KOPT-K1 (cell line): ENCODE data around the gene MED12L.

Experiments
- H3K27ac ChIP-seq: fragments of 200-600 bp; sonication (generic); 2 replicates; pipeline ENCODE4 v1.5.1; 2016; ENCODE audit warnings: antibody characterized with exemption, mild to moderate bottlenecking, low read depth, low read length; ENCODE audit not compliant: poor library complexity, severe bottlenecking
- H3K36me3 ChIP-seq: fragments of 200-600 bp; sonication (generic); 2 replicates; pipeline ENCODE4 v1.5.1; 2017; ENCODE audit warnings: antibody characterized with exemption, mild to moderate bottlenecking, low read length, moderate library complexity; ENCODE audit not compliant: insufficient read depth
- H3K9me3 ChIP-seq: fragments of 200-600 bp; sonication (generic); 2 replicates; pipeline ENCODE4 v1.5.1; 2017; ENCODE audit warnings: antibody characterized with exemption, low read length, mild to moderate bottlenecking; ENCODE audit not compliant: insufficient read depth, poor library complexity, severe bottlenecking

MED12L gene

DNA sequence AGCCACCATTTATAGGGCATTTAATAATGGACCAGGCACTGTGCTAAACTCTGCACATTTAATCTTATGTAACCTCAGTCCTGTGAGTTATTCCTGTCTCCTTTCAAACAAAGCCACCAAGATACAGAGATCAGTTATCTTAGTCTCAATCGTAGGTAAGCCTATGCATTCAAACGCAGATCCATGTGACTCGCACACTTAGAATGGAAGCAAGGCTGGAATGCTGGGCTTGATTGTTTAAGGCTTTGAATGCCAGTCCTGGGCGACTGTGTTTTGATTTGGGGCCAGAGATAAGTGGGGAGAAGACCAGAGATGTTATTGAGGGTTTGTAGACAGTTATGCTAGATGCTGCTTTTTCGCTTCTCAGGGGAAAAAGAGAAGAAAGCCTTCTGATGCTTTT lies 22.2 kb downstream of the MED12L start:
- H3K27ac ChIP-seq = no peak overlapping the region
- H3K36me3 ChIP-seq = no peaks in the 10 kb centered on the region
- no peaks in the 10 kb centered on the region for H3K9me3 ChIP-seq

DNA sequence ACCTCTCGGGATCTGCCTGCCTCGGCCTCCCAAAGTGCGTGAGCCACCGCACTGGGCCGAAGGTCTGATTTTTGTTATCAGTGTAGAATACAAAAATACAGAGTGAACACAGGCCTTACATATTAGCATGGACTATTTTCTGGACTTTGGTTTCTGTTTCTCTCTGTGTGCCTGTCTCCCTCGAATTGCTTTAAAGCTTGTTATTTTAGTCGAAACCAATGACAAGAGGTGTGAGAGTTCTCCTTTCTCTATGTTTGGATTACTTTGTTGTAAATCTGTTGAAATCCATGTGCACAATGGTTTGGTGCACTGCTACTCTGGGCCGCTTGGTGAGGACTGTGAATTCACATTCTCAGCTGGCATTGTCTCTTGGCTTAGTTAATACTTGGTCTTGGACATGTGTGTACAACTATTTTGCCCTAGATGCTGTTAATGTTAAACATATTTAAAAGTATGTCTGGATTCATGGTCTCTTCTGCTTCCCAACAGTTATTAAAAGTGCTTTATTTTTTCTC lies 23.9 kb downstream of the MED12L start:
- Histone ChIP-seq H3K36me3 (no peaks in the 10 kb centered on the region), H3K9me3 (no peaks in the 10 kb centered on the region), H3K27ac (no peak overlapping the region)

DNA sequence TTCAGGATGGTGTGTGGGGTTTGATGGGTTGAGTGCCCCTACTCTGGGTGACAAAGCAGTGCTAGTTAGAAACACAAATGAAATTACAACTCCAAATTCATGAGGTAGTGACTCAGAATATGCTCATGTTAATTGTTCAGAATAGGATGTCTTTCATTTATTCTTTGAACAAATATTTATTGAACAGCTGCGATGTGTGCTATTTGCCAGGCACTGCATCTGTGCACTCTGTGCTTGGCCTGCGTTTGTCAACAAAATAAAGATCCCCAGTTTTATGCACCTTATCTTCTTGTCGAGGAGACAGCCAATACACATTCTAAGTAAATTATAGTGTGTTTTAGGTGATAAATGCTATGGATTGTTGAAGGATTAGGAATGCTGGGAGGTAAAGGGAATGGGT lies 27.3 kb downstream of the MED12L start:
- Histone ChIP-seq H3K9me3 (no peaks in the 10 kb centered on the region), H3K36me3 (no peaks in the 10 kb centered on the region), H3K27ac (peak overlapping the region; percentile 38)

DNA sequence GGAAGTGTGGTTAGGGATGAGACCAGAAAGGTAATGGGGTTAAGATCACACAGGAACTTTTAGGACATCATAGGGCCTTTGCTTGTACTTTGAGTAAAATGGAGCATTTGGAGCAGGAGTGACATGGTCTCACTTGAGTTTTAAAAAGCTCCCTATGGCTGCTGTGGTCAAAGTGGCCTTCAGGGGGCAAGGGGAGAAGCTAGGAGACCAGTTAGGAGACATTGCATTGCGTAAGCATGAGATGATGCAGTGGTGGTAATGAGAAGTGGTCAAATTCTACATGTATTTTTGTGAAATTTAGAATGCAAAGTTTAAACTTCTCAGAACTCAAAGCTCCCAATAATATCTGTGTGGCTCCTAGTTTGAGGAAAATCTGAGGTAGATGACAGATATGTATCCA lies 27.9 kb downstream of the MED12L start:
- no peaks in the 10 kb centered on the region for H3K36me3 ChIP-seq
- H3K9me3 ChIP-seq = no peaks in the 10 kb centered on the region
- no peak overlapping the region for H3K27ac ChIP-seq

DNA sequence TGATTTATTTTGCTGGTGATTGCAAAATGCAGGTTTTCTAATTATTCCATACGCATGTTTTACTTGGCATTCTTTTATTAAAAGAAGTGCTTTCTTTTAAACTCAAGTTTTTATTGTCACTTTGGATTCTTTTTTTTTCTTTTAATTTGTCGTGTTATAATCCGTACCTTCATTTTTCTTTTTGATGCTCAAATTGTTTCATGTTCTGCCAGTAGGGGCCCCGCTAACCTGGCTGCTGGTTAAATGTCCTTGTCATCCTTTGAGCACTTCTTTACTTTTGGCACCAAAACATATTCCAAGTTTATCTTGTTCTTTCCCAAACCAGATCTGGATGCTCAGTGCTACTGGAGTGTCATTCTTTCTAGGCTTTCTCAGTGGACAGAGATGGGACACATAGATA lies 31.6 kb downstream of the MED12L start:
- H3K9me3 ChIP-seq = no peaks in the 10 kb centered on the region
- no peak overlapping the region for H3K27ac ChIP-seq
- no peaks in the 10 kb centered on the region for H3K36me3 ChIP-seq

DNA sequence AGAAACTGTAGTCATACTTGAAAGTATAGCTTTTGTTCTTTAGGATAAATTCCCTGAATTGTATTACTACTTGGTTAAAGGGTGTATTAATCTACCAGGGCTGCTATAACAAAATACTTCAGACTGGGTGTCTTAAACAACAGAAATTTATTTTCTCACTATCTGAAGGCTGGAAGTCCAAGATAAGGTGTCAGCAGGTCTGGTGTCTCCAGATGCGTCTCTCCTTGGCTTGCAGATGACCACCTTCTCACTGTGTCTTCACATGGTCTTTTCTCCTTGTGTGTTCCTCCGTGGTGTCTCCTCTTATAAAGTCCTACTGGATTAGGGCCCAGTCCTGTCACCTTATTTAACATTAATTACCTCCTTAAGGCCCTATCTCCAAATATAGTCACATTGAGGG lies 33.7 kb downstream of the MED12L start:
- Histone ChIP-seq H3K27ac (no peak overlapping the region), H3K9me3 (no peaks in the 10 kb centered on the region), H3K36me3 (peaks cover 9% of the 10 kb centered on the region)

DNA sequence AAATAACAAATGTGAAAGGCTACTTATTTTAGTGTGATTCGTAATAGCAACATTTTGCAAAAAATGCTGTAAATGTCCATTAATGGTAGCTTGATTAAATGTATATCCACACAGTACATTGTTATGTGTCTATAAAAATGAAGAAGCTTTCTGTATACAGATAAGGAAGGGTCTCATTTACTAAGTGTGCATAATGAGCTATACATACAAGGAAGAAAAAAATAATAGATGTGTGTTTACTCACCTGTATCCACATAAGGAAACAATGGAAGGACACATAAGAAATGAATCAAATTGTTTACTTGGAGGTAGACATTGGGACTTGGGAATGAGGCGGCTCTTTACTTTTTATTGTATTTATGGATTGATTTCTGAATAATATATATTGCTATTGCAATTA lies 34.9 kb downstream of the MED12L start:
- no peak overlapping the region for H3K27ac ChIP-seq
- no peaks in the 10 kb centered on the region for H3K9me3 ChIP-seq
- H3K36me3 ChIP-seq = peaks cover 18% of the 10 kb centered on the region

DNA sequence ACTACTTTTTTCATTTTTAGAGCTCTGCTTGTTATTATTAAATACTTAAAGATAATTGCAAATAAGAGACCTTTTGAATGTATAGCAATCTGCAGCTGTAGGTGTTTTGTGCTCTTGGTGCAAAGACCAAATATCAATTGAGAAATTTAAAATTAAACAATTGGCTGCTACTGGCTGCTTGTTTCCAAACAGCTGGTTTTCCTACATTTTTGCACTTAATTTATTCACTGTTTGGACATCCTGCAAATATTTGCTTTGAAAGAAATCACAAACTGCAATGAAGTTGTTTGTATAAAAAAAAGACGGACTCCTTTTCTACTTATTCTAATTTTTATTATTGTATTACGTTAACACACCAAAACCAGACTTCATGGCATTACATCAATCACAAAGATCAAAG lies 35.6 kb downstream of the MED12L start:
- peaks cover 23% of the 10 kb centered on the region for H3K36me3 ChIP-seq
- no peak overlapping the region for H3K27ac ChIP-seq
- no peaks in the 10 kb centered on the region for H3K9me3 ChIP-seq

DNA sequence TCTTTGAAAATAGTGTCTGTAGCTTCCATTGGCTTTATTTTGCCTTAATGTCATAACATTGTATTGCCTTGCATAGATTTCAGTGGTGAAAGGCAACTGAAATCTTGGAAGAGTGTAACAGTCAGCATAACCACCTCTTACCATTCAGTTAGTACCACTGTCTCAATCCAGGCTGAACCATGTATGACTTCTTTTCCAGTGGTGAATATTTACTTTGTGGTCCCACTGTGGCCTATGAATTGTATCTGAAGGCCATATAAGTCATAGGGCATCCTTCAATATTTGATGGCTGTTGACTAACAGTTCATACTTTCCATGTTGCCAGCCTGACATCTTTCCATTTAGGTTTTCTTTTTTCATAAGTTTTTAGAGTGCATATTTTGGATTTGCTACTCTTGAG lies 38.4 kb downstream of the MED12L start:
- no peak overlapping the region for H3K27ac ChIP-seq
- no peaks in the 10 kb centered on the region for H3K9me3 ChIP-seq
- peaks cover 35% of the 10 kb centered on the region for H3K36me3 ChIP-seq

DNA sequence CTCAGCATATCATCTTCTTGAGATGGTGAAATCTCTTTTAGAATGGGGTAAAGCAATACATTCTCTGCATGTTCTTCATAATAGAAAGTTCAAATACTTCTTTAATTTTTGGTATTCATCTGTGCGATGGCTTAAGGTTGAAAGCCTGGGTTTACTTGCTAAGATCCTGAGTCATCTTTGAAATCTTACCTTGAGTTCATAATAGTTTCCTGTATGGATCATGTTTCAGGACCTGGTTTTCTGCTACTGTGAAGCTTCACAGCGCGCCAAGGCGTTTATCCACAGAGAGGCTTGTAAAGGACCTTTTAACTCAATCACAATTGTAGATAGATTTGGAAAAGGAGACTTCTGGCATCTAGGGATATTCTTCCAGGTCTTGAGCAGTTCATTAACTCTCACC lies 39.0 kb downstream of the MED12L start:
- H3K36me3 ChIP-seq = peaks cover 42% of the 10 kb centered on the region
- no peak overlapping the region for H3K27ac ChIP-seq
- H3K9me3 ChIP-seq = no peaks in the 10 kb centered on the region

DNA sequence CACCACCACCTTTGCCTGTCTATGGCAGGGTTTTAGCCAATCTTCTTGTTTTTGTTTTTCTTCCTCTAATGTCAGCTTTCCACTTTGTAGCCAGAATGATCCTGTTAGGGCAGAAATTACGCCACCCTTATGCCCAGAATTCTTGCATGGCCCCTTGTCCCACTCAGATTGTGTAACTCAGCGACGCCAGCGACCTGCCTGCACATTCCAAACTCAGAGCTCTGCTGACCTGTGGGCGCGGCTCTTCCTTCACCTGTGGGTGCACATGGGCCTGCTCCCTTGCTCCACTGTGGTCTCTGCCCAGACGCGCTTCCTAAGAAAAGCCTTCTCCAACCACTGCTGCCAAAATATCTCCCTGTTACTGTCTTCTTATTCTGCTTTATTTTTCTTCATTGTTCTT lies 45.0 kb downstream of the MED12L start:
- peaks cover 34% of the 10 kb centered on the region for H3K36me3 ChIP-seq
- no peak overlapping the region for H3K27ac ChIP-seq
- H3K9me3 ChIP-seq = no peaks in the 10 kb centered on the region

DNA sequence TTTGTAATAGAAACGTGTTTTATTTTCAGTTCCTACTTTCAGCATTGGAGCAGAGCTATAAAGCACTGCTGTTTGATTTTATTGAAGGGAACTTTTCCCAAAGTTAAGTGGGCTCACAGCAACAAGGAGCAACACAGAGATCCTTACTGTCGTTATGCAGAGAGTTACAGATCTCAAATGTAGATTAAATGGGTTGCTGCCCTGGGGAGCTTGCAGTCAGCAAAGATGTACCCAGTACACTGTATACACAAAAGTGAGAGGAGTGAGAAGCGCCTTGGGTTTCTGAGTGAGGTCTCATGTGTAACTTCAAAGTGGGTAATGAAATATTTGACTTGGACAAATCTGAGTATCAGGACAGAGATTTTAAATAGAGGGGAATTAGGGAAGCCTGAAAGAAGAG lies 47.7 kb downstream of the MED12L start:
- peaks cover 24% of the 10 kb centered on the region for H3K36me3 ChIP-seq
- H3K27ac ChIP-seq = peak overlapping the region; percentile 87
- H3K9me3 ChIP-seq = peaks cover 11% of the 10 kb centered on the region

DNA sequence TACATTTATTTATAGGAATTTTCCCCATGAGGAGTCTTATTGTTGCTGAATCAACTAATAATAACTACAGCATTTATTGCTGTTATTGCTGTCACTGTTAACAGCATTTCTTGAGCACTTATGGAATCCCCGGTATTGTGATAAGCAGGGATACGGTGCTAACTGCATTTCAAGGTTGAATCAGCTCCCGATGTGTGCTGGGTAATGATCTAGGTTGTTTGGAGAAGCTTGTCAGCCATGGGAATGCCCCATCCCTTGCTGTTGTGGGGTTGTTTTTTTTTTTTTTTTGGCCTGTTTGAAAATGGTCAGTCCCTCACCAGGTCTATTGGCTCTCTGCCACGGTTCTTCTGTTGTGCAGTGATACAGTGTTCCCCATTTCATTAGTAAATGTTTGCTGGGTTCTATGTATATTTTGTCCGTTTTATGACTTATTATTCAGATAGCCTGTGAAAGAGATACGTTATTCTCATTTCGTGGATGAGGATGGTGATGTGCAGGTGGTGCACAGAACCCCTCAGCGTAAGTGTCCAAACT lies 48.5 kb downstream of the MED12L start:
- peaks cover 22% of the 10 kb centered on the region for H3K36me3 ChIP-seq
- peaks cover 19% of the 10 kb centered on the region for H3K9me3 ChIP-seq
- H3K27ac ChIP-seq = peak overlapping the region; percentile 87

DNA sequence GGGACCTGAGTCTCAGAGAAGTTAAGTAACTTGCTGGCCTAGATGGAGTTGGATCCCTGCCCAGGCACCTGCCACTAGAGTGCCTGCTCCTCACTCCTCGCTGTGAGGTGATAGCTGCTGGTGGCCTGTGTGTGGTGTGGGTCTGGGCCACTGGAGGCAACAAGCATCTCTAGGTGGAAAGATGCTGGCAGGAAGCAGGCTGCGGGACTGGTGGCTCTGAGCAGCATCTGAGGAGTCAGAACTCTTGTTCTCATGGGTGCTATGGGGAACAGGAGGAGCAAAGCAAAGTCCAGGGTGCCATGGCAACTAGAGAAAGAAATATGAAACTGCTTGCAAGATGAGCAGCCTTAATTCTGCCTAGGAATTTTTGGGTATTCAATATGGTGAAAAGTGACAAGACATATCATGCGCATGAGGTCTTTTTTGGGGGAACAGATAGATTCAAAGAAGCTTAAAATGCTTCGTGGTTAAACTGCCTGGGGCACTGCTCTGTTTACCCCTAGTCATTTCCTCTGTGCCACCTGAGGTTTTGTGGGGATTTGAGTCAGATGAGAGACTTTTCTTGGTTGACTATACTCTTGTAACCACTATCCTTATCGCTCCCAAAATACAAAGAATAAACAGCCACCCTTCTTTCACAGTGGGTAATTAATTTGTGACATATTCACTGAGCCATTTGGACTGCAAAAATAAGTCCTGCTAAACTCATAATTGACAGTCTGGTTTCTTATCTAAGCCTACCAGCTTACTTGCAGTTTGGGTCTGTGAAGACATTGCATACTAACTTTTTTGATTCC lies 50.3 kb downstream of the MED12L start:
- Histone ChIP-seq H3K27ac (peak overlapping the region; percentile 87), H3K36me3 (peaks cover 9% of the 10 kb centered on the region), H3K9me3 (peaks cover 26% of the 10 kb centered on the region)

DNA sequence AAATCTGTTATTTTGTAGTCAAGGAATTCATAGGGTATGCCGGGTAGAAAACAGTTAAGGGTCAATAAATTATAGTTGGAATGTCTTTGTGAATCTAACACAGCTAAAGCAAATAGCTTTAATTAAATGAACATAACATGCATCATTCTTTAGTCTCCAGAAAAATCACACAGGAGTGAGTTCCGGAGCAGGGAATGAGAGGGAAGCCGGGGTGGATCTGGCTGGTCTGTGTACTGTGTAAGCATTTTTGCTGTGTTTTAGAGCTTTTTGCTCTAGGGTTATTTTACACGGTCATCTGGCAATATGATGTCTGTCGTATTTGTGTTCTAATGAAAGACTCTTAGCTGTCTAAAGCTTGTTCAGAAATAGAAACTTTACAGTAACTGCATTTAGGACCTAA lies 57.5 kb downstream of the MED12L start:
- peaks cover 17% of the 10 kb centered on the region for H3K9me3 ChIP-seq
- peaks cover 9% of the 10 kb centered on the region for H3K36me3 ChIP-seq
- H3K27ac ChIP-seq = peak overlapping the region; percentile 21

DNA sequence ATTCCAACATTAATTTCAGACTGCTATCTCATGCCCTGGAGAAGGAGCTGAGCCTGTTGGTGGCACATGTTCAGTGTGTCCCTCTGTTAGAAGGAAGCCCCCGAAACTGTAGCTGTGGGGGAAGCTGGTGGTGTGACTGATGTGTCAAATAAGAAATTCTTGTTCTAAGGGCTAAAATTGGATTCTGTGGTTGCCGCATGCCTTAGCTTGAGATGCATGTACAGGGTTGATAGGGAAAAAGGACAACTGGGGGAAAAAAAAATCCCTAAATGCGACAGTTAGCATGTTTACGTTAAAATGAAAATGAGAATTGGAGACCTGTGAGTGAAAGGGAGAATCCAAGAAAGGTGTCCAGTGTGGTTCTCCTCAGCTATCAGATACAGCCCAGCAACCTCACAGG lies 58.6 kb downstream of the MED12L start:
- H3K36me3 ChIP-seq = peaks cover 2% of the 10 kb centered on the region; the same call in 1 of the 2 replicates
- peak overlapping the region; percentile 19 for H3K27ac ChIP-seq
- H3K9me3 ChIP-seq = peaks cover 6% of the 10 kb centered on the region
